RWPE2 (cell line): ENCODE results near the gene DMD.
"Not testable (repeated sequence)": the region's sequence is repeated elsewhere in the genome, so short reads cannot be mapped to it uniquely, and the experiment has no call there.

Experiments used
- ATAC-seq: fragments of 200-7000 bp; cut with Tn5 transposase; 3 replicates; pipeline ENCODE4 v1.9.1; 2021; ENCODE audit warnings: low read depth
- DNase-seq: peaks from one replicate; pipeline ENCODE4 v3.0.0-alpha.2; 2020; ENCODE audit warnings: low spot score
- H3K27ac ChIP-seq: fragments of 450-650 bp; 2 replicates; pipeline ENCODE4 v1.5.1; 2017; ENCODE audit warnings: mild to moderate bottlenecking; ENCODE audit not compliant: poor library complexity, severe bottlenecking
- H3K27me3 ChIP-seq: fragments of 250-450 bp; sonication (Bioruptor Pico); 2 replicates; pipeline ENCODE4 v1.5.1; 2021; ENCODE audit warnings: mild to moderate bottlenecking, moderate library complexity; ENCODE audit not compliant: insufficient read depth, poor library complexity, severe bottlenecking
- H3K36me3 ChIP-seq: fragments of 250-450 bp; sonication (Bioruptor Pico); 2 replicates; pipeline ENCODE4 v1.5.1; 2020; ENCODE audit warnings: low read depth, mild to moderate bottlenecking, moderate library complexity
- H3K4me1 ChIP-seq: fragments of 250-450 bp; sonication (Bioruptor Pico); 2 replicates; pipeline ENCODE4 v1.5.1; 2021; ENCODE audit warnings: mild to moderate bottlenecking, moderate library complexity; ENCODE audit not compliant: insufficient read depth, poor library complexity, severe bottlenecking
- H3K4me3 ChIP-seq: fragments of 250-450 bp; sonication (Bioruptor Pico); 2 replicates; pipeline ENCODE4 v1.5.1; 2021; ENCODE audit warnings: mild to moderate bottlenecking, moderate library complexity; ENCODE audit not compliant: severe bottlenecking
- H3K9me3 ChIP-seq: fragments of 250-450 bp; sonication (Bioruptor Pico); 2 replicates; pipeline ENCODE4 v1.5.1; 2021; ENCODE audit warnings: mild to moderate bottlenecking, moderate library complexity; ENCODE audit not compliant: severe bottlenecking
- CTCF ChIP-seq: fragments of 450-650 bp; IDR thresholded peaks from one replicate; pipeline ENCODE4 v1.5.1; 2017; ENCODE audit warnings: mild to moderate bottlenecking, moderate library complexity; ENCODE audit not compliant: poor library complexity, severe bottlenecking

The DMD gene

GRCh38 chrX:33194289-33194688 lies 17.1 kb downstream of the DMD start:
- Histone ChIP-seq H3K4me1 (no peaks in the 10 kb centered on the region), H3K27ac (no peak overlapping the region), H3K9me3 (no peaks in the 10 kb centered on the region), H3K27me3 (no peaks in the 10 kb centered on the region), H3K4me3 (no peak overlapping the region), H3K36me3 (no peaks in the 10 kb centered on the region)
- ATAC-seq = no peak
- TF ChIP-seq CTCF = no peak
- DNase-seq = no peak

- Histone ChIP-seq H3K27ac (no peak overlapping the region), H3K36me3 (no peaks in the 10 kb centered on the region), H3K4me1 (no peaks in the 10 kb centered on the region), H3K27me3 (no peaks in the 10 kb centered on the region), H3K9me3 (no peaks in the 10 kb centered on the region), H3K4me3 (no peak overlapping the region)
- ATAC-seq (no peak), DNase-seq (no peak)
- TF ChIP-seq CTCF = no peak
Observed at GRCh38 chrX:33190016-33190415, 21.3 kb downstream of the DMD start.

GRCh38 chrX:33188881-33189280 lies 22.5 kb downstream of the DMD start:
- Histone ChIP-seq H3K27ac (no peak overlapping the region), H3K36me3 (no peaks in the 10 kb centered on the region), H3K4me3 (no peak overlapping the region), H3K4me1 (no peaks in the 10 kb centered on the region), H3K27me3 (no peaks in the 10 kb centered on the region), H3K9me3 (no peaks in the 10 kb centered on the region)
- no peak for ATAC-seq
- no peak for DNase-seq
- no peak for TF ChIP-seq CTCF

GRCh38 chrX:33188286-33188685 lies 23.1 kb downstream of the DMD start:
- no peak overlapping the region for H3K4me3 ChIP-seq
- ATAC-seq (no peak), DNase-seq (no peak)
- no peaks in the 10 kb centered on the region for H3K27me3 ChIP-seq
- no peak overlapping the region for H3K27ac ChIP-seq
- no peak for TF ChIP-seq CTCF
- no peaks in the 10 kb centered on the region for H3K4me1 ChIP-seq
- no peaks in the 10 kb centered on the region for H3K36me3 ChIP-seq
- no peaks in the 10 kb centered on the region for H3K9me3 ChIP-seq

- not testable (repeated sequence) for H3K4me1 ChIP-seq, DNase-seq, H3K27me3 ChIP-seq, H3K9me3 ChIP-seq, H3K36me3 ChIP-seq, H3K27ac ChIP-seq, H3K4me3 ChIP-seq, ATAC-seq
Observed at GRCh38 chrX:33184803-33185202, 26.5 kb downstream of the DMD start.
